GM21786 (cell line): ENCODE measurements around the gene ENSA.
"Not testable (repeated sequence)": the region's sequence is repeated elsewhere in the genome, so short reads cannot be mapped to it uniquely, and the experiment has no call there.

Source experiments
- ATAC-seq: cut with Tn5 transposase; IDR thresholded peaks from one replicate; pipeline ENCODE4 v1.9.1; 2021; ENCODE audit not compliant: unreplicated experiment

The ENSA gene, protein sequence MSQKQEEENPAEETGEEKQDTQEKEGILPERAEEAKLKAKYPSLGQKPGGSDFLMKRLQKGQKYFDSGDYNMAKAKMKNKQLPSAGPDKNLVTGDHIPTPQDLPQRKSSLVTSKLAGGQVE

DNA sequence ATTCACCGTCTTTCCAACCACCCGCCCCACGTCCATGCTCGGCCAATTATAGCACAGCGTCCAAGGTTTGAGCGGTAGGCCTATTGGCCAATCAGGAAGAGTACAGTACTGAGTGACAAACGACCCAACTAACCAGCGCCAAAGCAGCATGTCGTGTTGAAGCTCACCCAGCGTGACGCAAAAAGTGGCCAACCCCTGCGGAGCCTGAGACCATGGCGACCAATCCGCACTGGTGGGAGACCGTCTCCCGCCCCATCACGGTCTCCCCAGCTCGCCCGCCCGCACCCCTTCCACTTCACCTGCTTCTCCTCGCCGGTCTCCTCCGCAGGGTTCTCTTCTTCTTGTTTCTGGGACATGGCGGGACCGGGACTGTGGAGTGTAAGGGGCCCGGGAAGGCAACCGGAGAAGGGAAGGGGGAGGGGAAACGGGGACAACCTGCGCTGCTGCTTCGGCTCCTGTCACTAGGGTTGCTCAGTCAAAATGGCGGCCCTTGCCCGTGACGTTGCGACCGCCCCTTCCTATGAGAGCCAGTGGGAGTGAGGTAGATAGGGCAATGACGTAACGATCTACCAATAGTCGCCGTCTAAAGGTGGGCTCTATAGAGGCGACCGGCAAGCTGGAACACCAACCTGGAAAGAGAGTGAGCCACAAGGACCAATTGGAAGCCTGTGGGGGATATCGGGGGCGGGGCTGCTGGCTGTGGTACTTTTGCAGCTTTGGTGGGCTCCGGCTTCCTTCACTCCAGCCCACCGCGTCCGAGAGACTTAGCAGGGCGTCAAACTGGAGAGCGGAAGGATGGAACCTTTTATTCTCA, at the start of gene ENSA:
TSS of gene ENSA (minus strand) at position 498 of the 814 bp plus-strand sequence. CDS start at position 356, 142 bp downstream.
- ATAC-seq: peak; percentile 92

DNA sequence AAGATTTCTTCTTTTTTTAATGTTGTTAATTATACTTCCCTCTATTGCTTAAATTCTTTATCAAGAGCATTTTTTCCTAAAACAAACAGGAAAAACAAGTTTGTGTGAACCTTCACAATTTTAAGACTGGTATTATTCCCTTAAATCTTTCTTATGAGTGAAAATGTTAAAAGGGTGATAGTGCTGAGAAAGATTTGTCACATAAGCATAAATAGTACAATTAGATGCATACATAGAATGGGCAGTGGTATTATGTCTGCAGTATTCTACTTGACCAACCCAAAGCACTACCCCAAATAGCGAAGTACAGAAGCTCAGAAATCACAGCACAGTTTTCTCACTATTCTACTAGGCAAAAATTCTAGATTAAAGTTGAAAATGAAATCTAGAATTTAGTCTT, 49.6 kb upstream of the ENSA start:
- ATAC-seq: no peak

DNA sequence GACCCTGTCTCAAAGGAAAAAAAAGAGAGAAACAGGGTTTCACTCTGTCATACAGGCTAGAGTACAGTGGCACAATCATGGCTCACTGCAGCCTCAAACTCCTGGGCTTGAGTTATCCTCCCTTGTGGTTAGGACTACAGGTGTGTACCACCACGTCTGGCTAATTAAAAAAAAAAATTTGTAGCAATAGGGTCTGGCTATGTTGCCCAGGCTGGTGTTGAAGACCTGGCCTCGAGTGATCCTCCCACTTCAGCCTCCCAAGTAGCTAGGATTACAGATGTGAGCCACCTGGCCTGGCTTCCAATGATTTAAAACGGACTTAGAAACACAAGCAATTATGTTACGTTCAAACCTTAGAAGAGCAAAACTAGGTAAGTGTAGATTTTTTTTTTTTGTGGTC, 45.5 kb upstream of the ENSA start:
- no peak for ATAC-seq

DNA sequence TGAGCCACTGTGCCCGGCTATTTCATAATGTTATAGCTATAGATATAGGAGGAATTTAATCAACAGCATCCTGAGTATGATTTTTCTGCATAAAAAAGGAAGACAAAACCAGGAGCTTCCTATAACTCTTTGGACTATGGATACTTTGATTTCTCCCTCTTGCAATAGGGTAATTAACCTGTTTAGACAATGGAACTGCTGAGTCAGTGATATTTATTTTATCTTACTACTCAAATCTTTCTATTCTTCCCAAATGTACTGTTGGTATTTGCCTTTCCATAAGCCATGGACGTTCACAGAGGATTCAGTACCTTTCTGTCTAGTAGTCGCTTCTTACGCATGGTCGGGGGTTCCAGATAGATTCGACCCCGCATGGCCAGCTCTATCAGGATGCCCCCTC, 33.9 kb upstream of the ENSA start:
- no peak for ATAC-seq

DNA sequence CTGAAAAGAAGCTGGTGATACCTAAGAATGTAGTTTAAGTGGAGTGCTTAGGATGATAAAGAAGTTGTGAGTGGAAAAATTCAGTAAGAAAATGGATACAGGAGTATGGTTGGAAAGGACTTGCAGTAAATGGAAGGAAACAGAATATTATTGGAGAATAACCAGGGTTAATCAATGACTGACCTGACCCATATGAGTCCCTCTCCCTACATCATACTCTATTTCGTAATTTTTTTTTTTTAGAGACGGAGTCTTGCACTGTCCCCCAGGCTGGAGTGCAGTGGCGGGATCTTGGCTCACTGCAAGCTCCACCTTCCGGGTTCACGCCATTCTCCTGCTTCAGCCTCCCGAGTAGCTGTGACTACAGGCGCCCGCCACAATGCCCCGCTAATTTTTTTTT, 33.4 kb upstream of the ENSA start:
- no peak for ATAC-seq

DNA sequence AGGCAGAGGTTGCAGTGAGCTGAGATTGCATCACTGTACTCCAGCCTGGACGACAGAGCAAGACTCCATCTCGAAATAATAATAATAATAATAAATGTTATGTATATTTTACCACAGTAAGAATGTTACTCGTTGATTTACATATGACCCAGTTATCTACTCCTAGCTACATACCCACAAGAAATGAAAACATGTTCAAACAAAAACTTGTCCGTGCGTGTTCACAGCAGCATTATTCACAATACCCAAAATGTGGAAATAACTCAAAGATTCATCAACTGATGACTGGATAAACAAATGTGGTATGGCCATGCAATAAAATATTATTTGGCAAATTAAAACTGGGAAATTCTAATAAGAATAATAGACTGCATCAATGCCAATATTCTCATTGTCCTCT, 31.7 kb upstream of the ENSA start:
- no peak for ATAC-seq

DNA sequence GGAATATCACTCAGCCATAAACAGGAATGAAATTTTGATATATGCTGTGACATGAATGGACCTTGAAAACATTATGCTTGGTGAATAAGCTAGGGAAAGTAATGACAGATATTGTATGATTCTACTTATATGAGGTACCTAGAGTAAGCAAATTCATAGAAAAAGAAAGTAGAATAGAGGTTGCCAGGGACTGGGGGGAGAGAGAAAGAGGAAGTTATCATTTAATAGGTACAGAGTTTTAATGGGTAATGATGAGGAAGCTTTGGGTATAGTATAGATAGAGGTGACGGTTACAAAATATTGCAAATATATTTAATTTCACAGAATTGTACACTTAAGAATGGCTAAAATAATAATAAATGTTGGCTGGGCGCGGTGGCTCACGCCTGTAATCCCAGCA, 31.2 kb upstream of the ENSA start:
- ATAC-seq: no peak

DNA sequence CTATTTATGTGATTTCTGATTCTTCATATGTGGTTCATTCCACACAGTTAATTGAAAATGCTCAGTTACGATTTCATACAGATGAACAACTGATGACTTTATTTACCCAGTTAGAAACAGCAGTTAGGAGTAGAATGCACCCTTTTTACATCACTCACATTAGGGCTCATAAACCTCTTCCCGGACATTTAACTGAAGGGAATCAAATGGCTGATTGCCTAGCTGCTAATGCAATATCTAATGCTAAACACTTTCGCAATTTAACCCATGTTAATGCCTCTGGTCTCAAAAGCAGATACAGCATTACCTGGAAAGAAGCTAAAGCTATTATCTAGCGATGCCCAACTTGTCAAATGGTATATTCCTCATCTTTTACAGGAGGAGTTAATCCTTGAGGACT, 27.7 kb upstream of the ENSA start:
- not testable (repeated sequence) for ATAC-seq

DNA sequence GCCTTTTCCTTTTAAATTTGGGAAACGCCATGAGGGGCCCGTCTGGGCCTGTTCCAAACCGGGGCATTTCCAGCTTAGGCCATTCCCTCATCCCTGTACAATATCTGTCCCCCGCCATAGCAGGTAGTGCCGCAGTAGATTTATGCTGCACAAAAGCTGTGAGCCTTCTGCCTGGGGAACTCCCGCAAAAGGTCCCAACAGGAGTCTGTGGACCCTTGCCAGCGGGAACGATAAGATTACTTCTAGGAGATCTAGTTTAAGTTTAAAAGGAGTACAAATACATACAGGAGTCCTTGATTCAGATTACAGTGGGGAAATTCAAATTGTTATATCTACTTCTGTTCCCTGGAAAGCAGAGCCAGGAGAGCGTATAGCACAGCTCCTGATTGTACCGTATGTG, 25.2 kb upstream of the ENSA start:
- ATAC-seq: not testable (repeated sequence)

DNA sequence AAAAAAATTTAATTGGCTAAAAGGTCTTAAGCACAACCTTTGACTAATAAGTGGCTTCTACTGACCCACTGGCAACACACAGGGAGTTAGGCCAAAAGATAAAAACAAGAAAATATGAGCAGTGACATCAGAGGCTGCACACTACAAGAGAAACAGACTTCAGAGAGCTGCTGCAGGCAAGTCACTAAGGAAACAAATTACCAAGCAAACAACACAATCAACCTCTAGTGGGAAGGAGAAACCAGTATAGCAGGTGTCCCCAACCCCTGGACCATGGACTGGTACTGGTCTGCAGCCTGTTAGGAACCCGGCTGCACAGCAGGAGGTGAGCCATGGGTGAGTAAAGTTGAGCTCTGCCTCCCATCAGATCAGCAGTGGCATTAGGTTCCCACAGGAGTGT, 20.8 kb upstream of the ENSA start:
- no peak for ATAC-seq

DNA sequence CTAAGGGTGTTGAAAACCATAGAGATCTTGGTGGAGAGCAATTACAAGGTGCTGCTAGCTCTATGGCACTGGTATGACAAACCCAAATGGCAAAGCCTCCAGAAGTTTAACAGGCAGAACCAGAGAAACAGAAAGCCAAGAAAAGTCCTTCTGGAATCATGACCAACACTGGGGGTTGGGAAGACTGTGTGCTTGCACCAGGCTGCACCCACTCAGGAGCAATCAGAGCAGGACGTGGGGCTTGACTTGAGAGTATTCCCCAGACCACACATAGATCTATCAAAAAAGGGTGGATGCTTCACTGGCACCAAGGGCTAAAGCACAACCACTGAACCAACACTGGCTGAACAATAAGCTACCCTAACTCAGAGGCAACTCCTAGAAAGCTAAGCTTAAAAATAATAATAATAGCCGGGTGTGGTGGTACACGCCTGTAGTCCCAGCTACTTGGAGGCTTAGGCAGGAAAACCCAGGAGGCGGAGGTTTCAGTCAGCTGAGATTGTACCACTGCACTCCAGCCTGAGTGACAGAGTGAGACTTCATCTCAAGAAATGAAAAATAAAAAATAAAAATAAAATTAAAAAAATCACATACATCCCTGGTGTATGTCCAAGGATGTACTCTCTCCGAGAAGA, 20.1 kb upstream of the ENSA start:
- ATAC-seq: no peak

DNA sequence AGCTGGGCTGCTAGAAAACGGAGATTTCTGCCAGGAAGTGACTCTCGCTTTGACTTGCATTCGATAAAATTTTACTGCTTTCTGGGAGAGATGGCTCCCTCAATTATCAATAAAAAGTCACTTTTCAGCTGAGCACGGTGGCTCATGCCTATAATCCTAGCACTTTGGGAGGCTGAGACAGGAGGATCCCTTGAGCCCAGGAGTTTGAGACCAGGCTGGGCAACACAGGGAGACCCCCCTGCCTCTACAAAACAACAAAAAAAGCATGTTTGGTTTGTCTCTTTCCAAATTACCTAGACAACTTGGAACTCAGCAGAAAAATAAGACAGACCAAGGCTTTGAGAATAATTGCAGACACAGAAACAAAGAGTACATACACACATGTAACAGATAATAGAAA, 12.9 kb upstream of the ENSA start:
- ATAC-seq: no peak

DNA sequence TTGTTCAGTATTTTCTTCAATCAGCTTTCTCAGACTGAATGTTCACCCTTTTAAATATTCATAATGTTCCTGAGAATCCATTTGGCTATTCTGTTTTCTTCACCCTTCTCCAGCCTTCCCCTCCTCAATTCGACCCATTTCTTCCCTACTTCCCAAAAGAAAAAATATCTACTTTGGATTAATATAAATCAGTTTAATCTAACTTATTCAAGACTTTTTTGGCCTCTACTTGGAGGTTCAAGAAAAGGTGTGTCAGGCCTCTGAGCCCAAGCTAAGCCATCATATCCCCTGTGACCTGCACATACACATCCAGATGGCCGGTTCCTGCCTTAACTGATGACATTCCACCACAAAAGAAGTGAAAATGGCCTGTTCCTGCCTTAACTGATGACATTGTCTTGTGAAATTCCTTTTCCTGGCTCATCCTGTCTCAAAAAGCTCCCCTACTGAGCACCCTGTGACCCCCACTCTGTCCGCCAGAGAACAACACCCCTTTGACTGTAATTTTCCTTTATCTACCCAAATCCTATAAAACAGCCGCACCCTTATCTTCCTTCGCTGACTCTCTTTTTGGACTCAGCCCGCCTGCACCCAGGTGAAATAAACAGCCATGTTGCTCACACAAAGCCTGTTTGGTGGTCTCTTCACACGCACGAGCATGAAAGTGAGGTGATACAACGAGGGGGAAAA, 11.9 kb upstream of the ENSA start:
- ATAC-seq: not testable (repeated sequence)

DNA sequence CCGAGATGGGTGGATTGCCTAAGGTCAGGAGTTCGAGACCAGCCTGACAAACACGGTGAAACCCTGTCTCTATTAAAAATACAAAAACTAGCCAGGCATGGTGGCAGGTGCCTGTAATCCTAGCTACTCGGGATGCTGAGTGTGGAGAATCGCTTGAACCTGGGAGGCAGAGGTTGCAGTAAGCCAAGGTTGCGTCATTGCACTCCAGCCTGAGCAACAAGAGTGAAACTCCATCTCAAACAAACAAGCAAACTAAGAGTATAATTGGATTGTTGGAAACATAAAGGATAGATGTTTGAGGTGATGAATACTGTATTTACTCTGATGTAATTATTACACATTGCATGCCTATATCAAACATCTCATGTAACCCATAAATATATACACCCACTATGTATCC, 9.0 kb upstream of the ENSA start:
- ATAC-seq: not testable (repeated sequence)

DNA sequence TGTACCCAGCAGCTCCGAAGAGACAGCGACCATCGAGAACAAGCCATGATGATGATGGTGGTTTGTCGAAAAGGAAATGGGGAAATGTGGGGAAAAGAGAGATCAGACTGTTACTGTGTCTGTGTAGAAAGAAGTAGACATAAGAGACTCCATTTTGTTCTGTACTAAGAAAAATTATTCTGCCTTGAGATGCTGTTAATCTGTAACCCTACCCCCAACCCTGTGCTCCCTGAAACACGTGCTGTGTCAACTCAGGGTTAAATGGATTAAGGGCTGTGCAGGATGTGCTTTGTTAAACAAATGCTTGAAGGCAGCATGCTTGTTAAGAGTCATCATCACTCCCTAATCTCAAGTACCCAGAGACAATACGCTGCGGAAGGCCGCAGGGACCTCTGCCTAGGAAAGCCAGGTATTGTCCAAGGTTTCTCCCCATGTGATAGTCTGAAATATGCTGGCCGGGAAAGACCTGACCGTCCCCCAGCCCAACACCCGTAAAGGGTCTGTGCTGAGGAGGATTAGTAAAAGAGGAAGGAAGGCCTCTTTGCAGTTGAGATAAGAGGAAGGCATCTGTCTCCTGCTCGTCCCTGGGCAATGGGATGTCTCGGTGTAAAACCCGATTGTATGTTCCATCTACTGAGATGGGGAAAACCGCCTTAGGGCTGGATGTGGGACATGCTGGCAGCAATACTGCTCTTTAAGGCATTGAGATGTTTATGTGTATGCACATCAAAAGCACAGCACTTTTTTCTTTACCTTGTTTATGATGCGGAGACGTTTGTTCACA, 5.6 kb upstream of the ENSA start:
- ATAC-seq: not testable (repeated sequence)

DNA sequence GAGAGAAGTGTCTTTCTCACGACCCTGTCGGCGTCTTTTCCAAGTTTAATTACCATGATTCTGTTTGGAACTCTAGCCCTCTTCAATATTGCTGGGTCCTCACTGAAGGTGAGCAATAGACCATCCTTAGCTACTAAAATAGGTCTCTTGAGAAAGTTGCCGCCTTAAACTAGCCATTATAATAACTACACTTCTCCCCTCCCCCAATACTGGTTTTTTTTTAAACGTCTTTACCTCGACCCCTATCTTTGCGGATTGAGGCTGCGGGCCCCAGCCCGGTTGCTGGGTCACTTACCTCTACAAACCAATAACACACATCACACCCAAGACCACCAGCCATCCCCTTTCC, 672 bp downstream of the ENSA start:
- no peak for ATAC-seq

DNA sequence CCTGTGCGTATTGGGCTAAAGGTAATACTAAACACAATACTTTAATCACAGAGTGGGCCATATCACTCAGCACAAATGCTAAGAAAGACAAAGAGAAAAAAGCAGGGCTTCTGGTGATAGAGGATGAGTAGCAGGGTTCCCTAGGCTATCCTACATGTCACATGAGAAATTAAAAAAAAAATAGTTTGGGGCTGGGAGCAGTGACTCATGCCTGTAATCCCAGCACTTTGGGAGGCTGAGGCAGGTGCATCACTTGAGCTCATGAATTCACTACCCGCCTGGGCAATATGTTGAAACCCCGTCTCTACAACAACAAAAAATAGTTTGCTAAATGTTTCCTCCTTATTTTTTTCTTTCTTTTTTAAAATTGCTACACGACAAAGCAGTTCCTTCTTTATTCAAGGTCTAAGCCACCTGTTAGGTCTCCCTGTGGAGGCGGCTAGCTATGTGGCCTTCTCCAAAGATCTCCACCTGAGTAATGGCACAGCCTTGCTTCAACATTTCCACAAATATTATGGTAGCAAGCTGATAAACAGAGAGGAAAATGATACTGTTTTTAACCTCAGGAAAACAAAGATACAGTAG, 1.5 kb downstream of the ENSA start:
- ATAC-seq: no peak

DNA sequence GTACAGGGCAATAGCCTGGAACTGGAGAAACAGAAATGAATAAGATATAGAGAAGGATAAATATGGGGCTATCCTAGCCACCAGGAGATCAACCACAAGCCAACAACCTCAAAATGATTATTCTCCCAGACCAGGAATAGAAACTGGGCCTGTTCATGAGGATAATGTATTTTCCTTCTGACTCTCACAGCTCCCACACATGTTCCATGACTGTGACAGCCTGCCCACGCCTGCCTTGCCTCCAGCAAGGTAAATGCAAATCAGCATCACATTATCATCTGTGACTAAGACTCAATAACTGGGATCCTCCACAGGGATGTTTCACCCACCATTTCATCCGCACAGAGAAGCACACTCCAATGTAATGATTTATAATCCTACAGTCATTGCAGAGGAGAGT, 3.3 kb downstream of the ENSA start:
- ATAC-seq: no peak

DNA sequence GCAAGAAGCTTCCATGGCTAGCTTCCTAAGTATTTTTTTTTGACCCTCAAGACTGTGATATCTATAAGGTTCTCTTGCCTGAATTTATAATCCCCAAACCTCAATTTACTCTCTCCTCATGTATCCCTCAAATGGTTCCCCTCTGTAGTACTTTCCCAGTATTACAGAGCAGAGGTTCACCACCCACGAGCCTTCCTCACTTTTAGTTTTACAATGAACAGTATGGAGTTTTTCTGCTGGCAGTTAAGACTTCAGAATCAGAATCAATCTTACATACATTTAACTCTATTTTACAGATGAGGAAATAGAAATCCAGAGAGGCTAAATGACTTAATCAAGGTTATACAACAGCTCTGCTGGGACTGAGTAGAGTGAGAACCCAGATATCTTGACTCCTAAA, 4.9 kb downstream of the ENSA start:
- not testable (repeated sequence) for ATAC-seq

DNA sequence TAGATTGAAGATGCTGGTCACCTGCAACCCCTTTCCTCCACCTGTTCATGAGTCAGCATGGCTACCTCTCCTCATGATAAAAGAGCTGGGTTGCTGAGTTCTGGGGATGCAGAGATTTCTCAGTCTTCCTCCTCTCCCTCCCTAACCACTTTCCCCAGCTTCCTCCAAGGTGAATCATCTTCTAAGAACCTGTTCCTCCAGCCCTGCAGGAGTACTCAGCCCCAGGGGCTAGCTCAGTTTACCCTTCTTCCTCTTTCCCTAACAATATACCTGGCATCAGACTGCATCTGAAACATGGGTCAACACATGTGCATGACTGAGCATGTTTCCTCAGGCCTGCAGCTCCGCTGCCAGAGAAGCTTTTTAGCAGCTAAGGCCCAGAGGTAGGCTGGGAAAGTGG, 5.3 kb downstream of the ENSA start:
- ATAC-seq: not testable (repeated sequence)
